ENCODE data around the gene TSPAN17. TPM values are rescaled to one million over a fixed set of nuclear protein-coding genes. Genes with fewer than 3 reads are reported as not detected.

TSPAN17 gene
- total RNA-seq, 1 experiment from 2014 or later: 33.8 TPM

GRCh38 chr5:176639981-176640380 is 7.3 kb upstream of the TSPAN17 start:
- no peak for DNase-seq (ENCODE audit: extremely low read depth, low read depth)

GRCh38 chr5:176640616-176641015 is 6.7 kb upstream of the TSPAN17 start:
- no peak for DNase-seq (ENCODE audit: extremely low read depth, low read depth)

DNA sequence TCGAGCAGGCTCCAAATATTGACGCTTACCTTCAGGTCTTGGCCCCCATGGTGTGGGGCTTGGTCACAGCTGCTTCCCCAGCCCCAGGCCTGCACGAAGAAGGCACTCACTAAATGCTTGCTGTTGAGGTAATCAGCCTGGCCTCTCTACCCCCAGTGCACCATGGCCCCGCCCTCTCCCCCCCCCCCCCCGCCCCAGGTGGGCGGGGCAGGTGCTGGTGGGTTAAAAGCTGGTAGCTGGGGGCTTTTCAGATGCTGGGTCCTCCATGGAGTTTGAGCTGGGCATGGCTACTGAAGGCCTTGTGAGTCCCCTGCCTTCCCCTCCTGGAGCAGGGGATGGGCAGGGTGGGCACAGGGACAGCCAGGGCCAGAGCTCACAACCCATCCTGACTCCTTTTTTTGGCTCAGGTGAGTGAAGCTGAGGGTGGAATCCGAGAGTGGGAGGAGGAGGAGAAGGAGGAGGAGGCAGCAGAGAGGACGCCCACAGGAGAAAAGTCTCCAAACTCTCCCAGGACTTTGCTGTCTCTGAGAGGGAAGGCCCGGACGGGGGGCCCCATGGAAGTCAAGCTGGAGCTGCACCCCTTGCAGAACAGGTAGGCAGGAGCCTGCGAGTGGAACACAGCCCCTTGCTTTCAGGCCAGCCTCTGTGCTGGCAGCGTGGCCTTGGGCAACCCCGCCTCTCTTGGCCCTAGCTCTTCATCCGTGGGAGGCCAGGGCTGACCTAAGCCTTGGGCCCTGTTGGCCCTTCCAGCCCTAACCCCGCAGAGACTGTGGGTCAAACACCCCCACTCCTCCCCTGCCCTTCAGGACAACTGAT is 4.4 kb upstream of the TSPAN17 start:
- DNase-seq (ENCODE audit: extremely low read depth, low read depth): no peak

DNA sequence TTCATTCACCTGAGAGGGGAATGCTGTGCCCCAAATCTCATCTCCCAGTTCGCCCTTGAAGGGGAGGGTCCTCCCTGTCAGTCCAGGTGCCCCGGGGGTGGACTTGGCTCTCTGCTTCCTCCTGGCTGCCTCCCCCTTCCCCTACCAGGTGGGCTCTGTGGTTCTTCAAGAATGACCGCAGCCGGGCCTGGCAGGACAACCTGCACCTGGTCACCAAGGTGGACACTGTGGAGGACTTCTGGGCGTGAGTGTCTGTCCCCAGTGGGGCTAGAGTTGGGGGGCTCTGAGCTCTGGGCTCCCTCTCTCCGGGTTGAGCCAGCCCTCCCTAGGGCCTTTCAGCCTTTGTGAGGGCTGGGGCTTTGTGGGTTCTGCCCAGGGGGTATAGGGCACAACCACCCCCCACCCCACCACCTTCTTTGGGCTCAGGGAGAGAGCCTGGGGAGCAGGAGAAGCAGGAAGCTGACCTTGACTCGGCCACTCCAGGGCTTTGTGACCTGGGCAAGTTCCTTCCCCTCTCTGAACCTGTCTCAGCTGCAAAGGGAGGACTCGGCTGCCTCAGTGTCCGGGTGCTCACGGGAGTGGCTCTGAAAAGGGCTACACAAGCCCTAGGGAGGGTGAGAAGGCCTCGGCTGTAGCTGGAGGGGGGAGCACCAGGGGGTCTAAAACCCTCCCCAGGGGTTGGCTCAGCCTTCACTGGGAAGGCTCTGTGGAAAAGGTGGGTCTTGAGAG is 3.6 kb upstream of the TSPAN17 start:
- no peak for DNase-seq (ENCODE audit: extremely low read depth, low read depth)

- no peak for DNase-seq (ENCODE audit: extremely low read depth, low read depth)
These were observed 3.0 kb upstream of the TSPAN17 start for GRCh38 chr5:176644294-176644693.

DNA sequence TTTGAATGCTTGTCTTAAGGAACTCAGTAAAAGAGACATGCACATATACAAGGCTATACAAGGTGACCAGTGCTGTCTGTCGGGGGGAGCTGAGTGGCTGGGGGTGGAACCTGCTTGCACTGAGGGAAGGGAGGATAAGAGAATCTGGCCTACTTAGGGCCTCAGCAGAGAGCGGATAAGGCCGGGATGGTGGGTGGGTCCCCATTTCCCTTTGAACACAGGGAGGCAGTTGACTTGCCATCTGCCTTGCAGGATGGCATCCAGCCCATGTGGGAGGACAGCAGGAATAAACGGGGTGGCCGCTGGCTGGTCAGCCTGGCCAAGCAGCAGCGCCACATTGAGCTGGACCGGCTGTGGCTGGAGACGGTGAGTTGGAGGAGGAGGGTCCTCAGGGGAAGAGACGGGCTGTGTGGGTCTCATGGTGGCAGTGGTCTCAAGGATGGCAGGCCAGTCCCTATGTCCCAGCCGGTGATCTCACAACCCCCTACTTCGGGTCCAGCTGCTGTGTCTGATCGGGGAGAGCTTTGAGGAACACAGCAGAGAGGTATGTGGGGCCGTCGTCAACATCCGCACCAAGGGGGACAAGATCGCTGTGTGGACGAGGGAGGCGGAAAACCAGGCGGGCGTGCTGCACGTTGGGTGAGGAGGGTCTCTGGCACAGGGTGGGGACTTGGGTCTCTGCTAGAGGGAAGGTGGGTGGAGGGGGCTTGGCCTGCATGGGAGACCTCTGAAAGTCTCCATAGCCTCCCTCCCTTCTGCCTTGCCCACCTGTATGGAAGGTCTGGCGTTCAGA is 2.2 kb upstream of the TSPAN17 start:
- DNase-seq (ENCODE audit: extremely low read depth, low read depth): no peak

DNA sequence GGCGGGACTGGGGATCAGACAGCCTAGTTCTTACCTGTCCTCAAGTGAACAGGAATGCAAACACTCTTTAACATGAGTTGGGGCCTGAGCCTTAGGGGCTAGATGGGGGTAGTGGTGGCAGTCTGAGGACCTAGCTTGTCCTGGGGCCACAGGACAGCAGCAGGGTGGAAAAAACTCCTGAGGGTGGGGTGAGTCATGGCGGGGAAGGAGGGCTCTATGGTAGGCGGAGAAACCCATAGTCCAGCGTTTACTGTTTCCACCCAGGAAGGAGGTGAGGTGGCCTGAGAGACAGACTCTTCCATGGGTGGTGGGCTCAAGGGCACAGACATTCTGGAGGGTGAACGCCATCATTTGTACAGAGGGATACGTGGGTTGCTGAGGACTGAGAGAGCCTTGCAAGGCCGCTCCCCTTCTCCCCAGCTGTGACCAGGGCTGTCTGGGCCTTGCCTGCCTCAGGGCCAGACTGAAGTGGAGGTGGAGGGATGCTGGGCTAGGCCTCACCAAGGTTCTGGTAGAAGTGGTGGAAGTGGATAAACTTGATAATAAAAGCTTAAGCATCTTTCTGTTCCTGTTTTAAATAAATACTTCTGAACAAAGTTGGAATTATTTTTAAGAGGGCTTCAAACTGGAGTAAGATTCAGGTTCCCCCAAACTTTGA is 1.1 kb upstream of the TSPAN17 start:
- no peak for DNase-seq (ENCODE audit: extremely low read depth, low read depth)

DNA sequence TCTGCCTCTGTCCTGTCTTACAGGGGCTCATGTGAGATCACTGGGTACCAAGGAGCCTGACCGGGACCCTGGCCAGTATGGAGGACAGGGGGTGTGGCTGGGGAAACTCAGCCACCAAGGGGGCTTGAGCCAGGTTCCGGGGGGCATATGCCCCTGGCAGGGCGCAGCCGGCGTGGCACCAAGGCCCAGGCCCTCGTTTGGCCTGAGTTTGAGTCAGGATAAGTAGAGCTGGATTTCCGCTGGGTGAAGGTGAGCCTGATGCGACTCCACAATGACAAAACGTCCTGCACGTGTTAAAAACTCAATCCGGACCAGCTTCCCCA is 616 bp upstream of the TSPAN17 start:
- no peak for DNase-seq (ENCODE audit: extremely low read depth, low read depth)

GRCh38 chr5:176647843-176648473 is 674 bp downstream of the TSPAN17 start:
- DNase-seq (ENCODE audit: extremely low read depth, low read depth): no peak

DNA sequence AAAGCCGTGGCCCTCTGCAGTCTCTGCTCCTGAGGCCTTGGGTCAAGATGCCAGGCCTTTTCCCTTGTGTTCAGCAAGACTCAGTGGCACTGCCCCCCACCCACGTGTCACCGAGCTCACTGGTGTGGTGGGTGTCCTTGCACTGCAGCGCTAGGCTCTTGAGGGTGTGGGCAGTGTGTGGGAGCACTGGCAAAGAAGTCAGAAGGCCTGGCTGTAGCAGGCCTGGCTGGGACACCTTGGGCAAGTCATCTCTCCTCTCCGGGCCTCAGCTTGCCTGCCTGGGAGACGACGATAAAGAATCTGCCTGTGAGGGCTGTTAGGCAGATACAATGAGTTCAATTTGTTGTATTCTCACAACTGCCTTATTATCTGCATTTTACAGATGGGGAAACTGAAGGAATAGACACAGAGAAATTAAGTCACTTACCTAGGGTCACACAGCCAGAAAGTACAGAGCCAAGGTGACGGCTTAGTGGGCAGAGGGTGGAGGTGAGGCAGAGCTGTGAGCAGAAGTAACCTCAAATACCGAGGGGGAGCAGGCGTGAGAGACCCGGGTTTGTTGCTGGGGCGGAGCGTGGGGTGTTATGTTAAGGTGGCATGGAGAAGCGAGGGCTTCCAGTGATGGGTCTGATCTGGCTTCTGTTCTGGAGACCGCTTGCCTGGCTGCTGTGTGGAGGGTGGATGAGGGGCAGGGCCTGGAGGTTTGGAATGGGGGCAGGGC is 1.4 kb downstream of the TSPAN17 start:
- no peak for DNase-seq (ENCODE audit: extremely low read depth, low read depth)

DNA sequence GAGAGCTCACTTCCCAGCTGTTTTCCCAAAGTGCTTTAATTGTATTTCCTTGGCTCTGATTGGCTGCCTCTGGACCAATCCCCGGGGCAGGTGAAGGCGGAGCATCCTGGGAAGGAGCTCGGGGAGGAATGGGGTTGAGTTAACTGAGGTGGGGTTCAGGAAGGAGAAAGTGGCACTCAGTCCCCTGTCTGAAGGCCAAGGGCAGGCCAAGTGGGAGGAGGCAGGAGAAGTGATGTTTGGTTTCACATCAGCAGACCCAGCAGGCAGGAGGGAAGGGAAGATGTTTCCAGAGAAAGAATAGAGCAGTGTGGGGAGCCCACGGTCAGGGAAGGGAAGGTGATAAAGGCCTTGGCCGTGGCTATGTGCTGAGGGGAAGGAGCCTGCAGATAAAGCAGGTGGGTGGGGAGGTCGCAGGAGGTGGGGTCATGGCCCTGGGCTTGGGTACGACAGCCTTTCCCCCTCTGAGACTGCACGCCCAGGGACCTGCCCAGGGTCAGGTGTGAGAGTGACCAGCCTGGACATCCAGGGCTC is 3.1 kb downstream of the TSPAN17 start:
- no peak for DNase-seq (ENCODE audit: extremely low read depth, low read depth)

DNA sequence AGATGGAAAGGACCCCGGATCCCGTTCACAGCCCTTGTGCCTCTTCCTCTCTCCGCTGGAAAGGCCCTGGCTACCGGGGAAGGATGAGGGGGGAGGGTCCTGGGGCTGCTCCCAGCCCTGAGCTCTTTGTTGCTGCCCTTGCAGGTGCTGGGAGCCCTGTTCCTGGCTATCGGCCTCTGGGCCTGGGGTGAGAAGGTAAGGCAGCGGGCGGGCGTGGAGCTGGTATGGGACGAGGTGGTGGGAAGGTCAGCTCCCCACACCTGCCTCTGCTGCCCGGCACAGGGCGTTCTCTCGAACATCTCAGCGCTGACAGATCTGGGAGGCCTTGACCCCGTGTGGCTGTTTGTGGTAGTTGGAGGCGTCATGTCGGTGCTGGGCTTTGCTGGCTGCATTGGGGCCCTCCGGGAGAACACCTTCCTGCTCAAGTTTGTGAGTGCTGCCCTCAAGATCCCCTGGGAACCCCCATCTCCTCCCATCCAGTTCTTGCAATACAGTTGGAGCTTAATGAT is 4.2 kb downstream of the TSPAN17 start:
- DNase-seq (ENCODE audit: extremely low read depth, low read depth): no peak

DNA sequence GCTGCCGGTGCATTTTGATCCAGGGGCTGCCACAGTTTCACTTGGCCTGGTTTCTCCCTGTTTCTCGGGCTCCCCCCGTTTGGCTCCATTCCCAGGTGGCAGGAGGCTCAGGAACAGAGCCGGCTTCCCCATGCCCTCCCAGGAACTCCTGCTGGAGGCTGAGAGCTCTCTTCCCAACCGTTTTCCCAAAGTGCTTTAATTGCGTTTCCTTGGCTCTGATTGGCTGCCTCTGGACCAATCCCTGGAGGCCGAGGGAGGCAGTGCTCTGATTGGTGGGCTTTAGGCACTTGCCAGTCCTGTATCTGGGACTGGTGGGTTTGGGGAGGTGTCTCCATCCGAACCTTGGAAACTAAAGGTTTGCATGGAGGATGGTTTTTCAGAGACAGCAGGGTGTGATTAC is 4.9 kb downstream of the TSPAN17 start:
- no peak for DNase-seq (ENCODE audit: extremely low read depth, low read depth)

GRCh38 chr5:176653401-176654385 is 6.4 kb downstream of the TSPAN17 start:
- DNase-seq (ENCODE audit: extremely low read depth, low read depth): no peak

- DNase-seq (ENCODE audit: extremely low read depth, low read depth): no peak
These were observed 7.6 kb downstream of the TSPAN17 start for GRCh38 chr5:176654856-176655255.

- DNase-seq (ENCODE audit: extremely low read depth, low read depth): no peak
These were observed 9.2 kb downstream of the TSPAN17 start for GRCh38 chr5:176656467-176656990.

GRCh38 chr5:176658007-176658599 is 10.8 kb downstream of the TSPAN17 start:
- DNase-seq (ENCODE audit: extremely low read depth, low read depth): peak; percentile 59
